Lower lobe of right lung (tissue), 2 donors: Measurements from ENCODE around the gene ZNF805. TPM values are rescaled to one million over a fixed set of nuclear protein-coding genes. Genes with fewer than 3 reads are reported as not detected.

Experiments
- ATAC-seq, 2 donors: fragments of 200-7000 bp; cut with Tn5 transposase; one replicate each; pipeline ENCODE4 v1.9.1; 2020 to 2022; ENCODE audit warnings: mild to moderate bottlenecking in 2 of 2, moderate library complexity in 2 of 2
- DNase-seq: peaks from one replicate; pipeline ENCODE4 v3.0.0-alpha.2; 2020
- H3K27ac ChIP-seq: fragments of 200-600 bp; one replicate; pipeline ENCODE4 v1.8.0; 2022
- H3K27me3 ChIP-seq: fragments of 200-600 bp; one replicate; pipeline ENCODE4 v1.8.0; 2022; ENCODE audit warnings: low read depth
- H3K36me3 ChIP-seq: fragments of 200-600 bp; one replicate; pipeline ENCODE4 v1.8.0; 2022; ENCODE audit warnings: mild to moderate bottlenecking
- H3K4me1 ChIP-seq: fragments of 200-600 bp; one replicate; pipeline ENCODE4 v1.8.0; 2022
- H3K4me3 ChIP-seq: fragments of 200-600 bp; one replicate; pipeline ENCODE4 v1.8.0; 2022; ENCODE audit warnings: mild to moderate bottlenecking
- H3K9me3 ChIP-seq: fragments of 200-600 bp; one replicate; pipeline ENCODE4 v1.8.0; 2022
- intact Hi-C: fragments of 100-400 bp; cut with DNase I; formaldehyde crosslinking; loops from one replicate; pipeline ENCODE4 v1.11.0; 2022
- total RNA-seq: library from RNA; stranded (reverse); fragmentation: NEBNext Ultra II Directional; extraction: Animal tissue kit (Norgen Biotek cat#: 25700); gene quantifications from one replicate; pipeline ENCODE4 v1.2.1, GENCODE V29; 2021
- TF ChIP-seq, protein P1 (sequence below): fragments of 200-600 bp; IDR thresholded peaks from one replicate; pipeline ENCODE4 v1.8.0; 2022; ENCODE audit warnings: antibody characterized with exemption, mild to moderate bottlenecking
- donor health status: DM: no; HTN: yes; CAD: no; lungs with severe emphysema.

ZNF805 gene
- total RNA-seq, 1 donor from 2014 or later, result 13.6 TPM

DNA sequence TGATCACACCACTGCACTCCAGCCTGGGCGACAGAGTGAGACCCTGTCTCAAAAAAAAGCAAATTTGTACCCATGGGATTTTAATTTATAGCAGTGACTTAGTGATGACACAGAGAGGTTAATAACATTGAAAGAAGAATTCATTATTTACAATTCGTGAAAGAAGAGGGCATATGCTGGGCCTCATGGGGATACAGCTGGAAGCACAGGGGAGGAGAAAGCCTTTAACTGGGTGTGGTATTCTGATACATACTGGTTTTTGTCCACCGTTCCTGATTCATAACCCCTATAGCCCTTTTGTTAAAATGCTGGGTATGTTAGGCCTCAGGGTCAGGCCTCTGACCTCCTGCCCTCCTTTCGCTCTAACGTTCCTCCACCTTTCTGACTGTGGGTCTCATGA is 38.3 kb upstream of the ZNF805 start:
- H3K4me1 ChIP-seq, result peaks cover 9% of the 10 kb centered on the region
- TF ChIP-seq, protein P1, sequence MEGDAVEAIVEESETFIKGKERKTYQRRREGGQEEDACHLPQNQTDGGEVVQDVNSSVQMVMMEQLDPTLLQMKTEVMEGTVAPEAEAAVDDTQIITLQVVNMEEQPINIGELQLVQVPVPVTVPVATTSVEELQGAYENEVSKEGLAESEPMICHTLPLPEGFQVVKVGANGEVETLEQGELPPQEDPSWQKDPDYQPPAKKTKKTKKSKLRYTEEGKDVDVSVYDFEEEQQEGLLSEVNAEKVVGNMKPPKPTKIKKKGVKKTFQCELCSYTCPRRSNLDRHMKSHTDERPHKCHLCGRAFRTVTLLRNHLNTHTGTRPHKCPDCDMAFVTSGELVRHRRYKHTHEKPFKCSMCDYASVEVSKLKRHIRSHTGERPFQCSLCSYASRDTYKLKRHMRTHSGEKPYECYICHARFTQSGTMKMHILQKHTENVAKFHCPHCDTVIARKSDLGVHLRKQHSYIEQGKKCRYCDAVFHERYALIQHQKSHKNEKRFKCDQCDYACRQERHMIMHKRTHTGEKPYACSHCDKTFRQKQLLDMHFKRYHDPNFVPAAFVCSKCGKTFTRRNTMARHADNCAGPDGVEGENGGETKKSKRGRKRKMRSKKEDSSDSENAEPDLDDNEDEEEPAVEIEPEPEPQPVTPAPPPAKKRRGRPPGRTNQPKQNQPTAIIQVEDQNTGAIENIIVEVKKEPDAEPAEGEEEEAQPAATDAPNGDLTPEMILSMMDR, result no peak
- no peak for ATAC-seq
- DNase-seq, result no peak
- H3K4me3 ChIP-seq, result no peak overlapping the region
- H3K27ac ChIP-seq, result no peak overlapping the region
- H3K36me3 ChIP-seq, result peaks cover 62% of the 10 kb centered on the region
- no peaks in the 10 kb centered on the region for H3K27me3 ChIP-seq
- intact Hi-C loops, result no loop called here
- no peaks in the 10 kb centered on the region for H3K9me3 ChIP-seq

DNA sequence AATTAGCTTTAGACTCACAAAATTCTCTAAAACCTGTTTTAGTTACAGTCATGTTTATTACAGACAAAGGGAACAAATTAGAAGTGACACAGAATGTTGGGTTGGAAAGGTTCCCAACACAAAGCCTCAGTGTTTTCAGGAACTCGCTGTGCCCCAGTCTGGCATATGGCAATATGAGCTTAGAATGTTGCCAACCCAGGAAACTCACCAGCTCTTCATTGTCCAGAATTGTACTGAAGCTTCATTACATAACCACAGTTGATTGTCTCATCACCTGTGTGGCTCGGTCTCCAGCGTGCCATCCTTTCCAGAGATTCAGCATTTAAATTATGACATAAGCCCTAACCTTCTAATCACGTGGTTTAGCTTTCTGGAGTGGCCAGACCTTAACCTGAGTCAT is 30.1 kb upstream of the ZNF805 start:
- intact Hi-C loops, result no loop called here
- H3K27ac ChIP-seq, result no peak overlapping the region

DNA sequence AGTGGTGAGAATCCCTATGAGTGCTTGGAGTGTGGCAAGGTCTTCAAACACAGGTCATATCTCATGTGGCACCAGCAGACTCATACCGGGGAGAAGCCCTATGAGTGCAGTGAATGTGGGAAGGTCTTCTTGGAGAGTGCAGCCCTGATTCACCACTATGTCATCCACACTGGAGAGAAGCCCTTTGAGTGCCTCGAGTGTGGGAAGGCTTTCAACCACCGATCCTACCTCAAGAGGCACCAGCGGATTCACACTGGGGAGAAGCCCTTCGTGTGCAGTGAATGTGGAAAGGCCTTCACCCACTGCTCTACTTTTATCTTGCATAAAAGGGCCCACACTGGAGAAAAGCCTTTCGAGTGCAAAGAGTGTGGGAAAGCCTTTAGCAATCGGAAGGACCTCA is 28.3 kb upstream of the ZNF805 start:
- H3K9me3 ChIP-seq, result peaks cover 26% of the 10 kb centered on the region
- H3K36me3 ChIP-seq, result peaks cover 80% of the 10 kb centered on the region
- no peaks in the 10 kb centered on the region for H3K4me1 ChIP-seq
- intact Hi-C loops, result no loop called here
- no peaks in the 10 kb centered on the region for H3K27me3 ChIP-seq
- H3K27ac ChIP-seq, result no peak overlapping the region
- H3K4me3 ChIP-seq, result no peak overlapping the region
- TF ChIP-seq, protein P1, result no peak
- ATAC-seq (no peak), DNase-seq (no peak)

More for the DNA sequence above, 30.1 kb upstream of the ZNF805 start:
- no peaks in the 10 kb centered on the region for H3K27me3 ChIP-seq
- no peak for DNase-seq
- H3K9me3 ChIP-seq, result peaks cover 26% of the 10 kb centered on the region
- peaks cover 86% of the 10 kb centered on the region for H3K36me3 ChIP-seq
- no peak for ATAC-seq
- H3K4me3 ChIP-seq, result no peak overlapping the region
- H3K4me1 ChIP-seq, result no peaks in the 10 kb centered on the region
- TF ChIP-seq, protein P1, result no peak

DNA sequence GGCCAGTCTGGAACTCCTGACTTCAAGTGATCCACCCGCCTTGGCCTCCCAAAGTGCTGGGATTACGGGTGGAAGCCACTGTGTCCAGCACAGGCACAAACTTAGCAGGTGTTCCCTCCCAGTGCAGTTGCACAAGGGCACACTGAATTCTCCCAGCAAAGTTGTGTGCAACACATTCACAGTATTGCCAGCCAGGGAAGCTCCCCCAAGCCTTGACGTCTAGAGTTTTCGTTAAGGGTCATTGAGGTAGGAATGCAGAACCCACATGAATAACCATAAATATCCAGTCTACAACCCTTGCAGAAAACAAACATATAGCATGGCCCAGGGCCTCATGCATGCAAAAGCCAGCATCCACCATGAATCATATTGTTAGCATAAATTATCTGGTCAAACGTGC is 12.9 kb upstream of the ZNF805 start:
- ATAC-seq, result no peak
- H3K9me3 ChIP-seq, result no peaks in the 10 kb centered on the region
- TF ChIP-seq, protein P1, result no peak

DNA sequence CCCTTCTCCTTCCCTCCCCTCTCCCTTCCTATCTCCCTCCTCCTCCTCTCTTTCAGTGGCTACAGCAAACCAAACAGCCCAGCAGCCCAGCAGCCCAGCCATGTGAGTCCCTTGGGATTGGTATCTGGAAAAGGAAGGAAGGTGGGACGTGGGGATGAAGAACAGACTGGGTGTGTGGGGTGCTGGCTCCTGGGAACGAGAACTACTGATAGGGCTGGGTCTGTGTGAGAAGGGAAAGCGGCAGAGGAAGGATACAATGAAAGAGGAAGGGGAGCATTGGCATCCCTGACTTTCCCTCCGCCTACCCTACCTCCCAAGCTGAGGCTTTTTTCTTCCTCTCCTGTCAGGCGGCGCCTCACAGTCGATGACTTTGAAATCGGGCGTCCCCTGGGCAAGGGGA is 8.7 kb upstream of the ZNF805 start:
- no peaks in the 10 kb centered on the region for H3K9me3 ChIP-seq
- TF ChIP-seq, protein P1, result no peak
- no peak overlapping the region for H3K4me3 ChIP-seq
- DNase-seq (no peak), ATAC-seq (no peak)
- intact Hi-C loops, result no loop called here
- H3K27me3 ChIP-seq, result no peaks in the 10 kb centered on the region
- no peak overlapping the region for H3K27ac ChIP-seq
- H3K4me1 ChIP-seq, result no peaks in the 10 kb centered on the region
- H3K36me3 ChIP-seq, result no peaks in the 10 kb centered on the region

More for the DNA sequence above, 12.9 kb upstream of the ZNF805 start:
- intact Hi-C loops, result no loop called here
- DNase-seq, result no peak
- Histone ChIP-seq H3K36me3 (peaks cover 5% of the 10 kb centered on the region), H3K4me1 (no peaks in the 10 kb centered on the region), H3K4me3 (no peak overlapping the region), H3K27ac (no peak overlapping the region), H3K27me3 (no peaks in the 10 kb centered on the region)

DNA sequence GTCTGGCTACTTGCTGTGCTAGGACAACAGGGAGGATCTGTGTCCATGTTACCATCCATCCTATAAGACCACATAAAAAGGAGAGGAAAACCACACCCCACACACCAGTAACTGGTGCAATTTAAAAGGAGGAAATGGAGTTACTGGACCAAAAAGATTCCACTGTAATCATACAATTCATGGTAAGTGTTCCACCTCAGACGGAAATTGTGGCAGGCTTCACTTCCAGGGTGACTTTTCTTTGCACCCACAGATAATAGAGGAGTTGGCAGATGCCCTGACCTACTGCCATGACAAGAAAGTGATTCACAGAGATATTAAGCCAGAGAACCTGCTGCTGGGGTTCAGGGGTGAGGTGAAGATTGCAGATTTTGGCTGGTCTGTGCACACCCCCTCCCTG is 7.2 kb upstream of the ZNF805 start:
- H3K27ac ChIP-seq, result no peak overlapping the region
- ATAC-seq (no peak), DNase-seq (no peak)
- no peaks in the 10 kb centered on the region for H3K9me3 ChIP-seq
- H3K27me3 ChIP-seq, result no peaks in the 10 kb centered on the region
- H3K4me3 ChIP-seq, result no peak overlapping the region
- intact Hi-C loops, result no loop called here
- TF ChIP-seq, protein P1, result no peak
- H3K4me1 ChIP-seq, result no peaks in the 10 kb centered on the region
- no peaks in the 10 kb centered on the region for H3K36me3 ChIP-seq
